Stomach (tissue), 9 donors: ENCODE results near the gene SPC24. TPM values are rescaled to one million over a fixed set of nuclear protein-coding genes. Genes with fewer than 3 reads are reported as not detected.
A peak's percentile ranks its signal among the peaks of the same experiment; 100 is the strongest.
"Not testable (repeated sequence)": the region's sequence is repeated elsewhere in the genome, so short reads cannot be mapped to it uniquely, and the experiment has no call there.

Source experiments
- DNase-seq, 2 donors: peaks; one replicate each; pipeline versions ENCODE4 v3.0.0 to v3.0.0-alpha.2; 2013 to 2019
- H3K27ac ChIP-seq, 5 donors: fragments of 200-600 bp in 4 of 5; sonication (generic) in 4 of 5; one replicate each; pipeline ENCODE4 v1.5.1; 2013 to 2019; ENCODE audit warnings: mild to moderate bottlenecking in 1 of 5, moderate library complexity in 1 of 5
- H3K27me3 ChIP-seq, 3 donors: fragments of 200-600 bp; sonication (generic); one replicate each; pipeline ENCODE4 v1.5.1; 2017 to 2019; ENCODE audit warnings: mixed run types in 1 of 3
- H3K36me3 ChIP-seq, 4 donors: fragments of 200-600 bp; sonication (generic); 1 replicate in 3 of 4; 2 replicates in 1 of 4; pipeline ENCODE4 v1.5.1; 2016 to 2019
- H3K4me1 ChIP-seq, 4 donors: fragments of 200-600 bp; sonication (generic); one replicate each; pipeline ENCODE4 v1.5.1; 2016 to 2019
- H3K4me3 ChIP-seq, 4 donors: fragments of 200-600 bp; sonication (generic) in 3 of 4; one replicate each; pipeline ENCODE4 v1.5.1; 2016 to 2019; ENCODE audit warnings: mild to moderate bottlenecking in 1 of 4
- H3K9me3 ChIP-seq, 4 donors: fragments of 200-600 bp; sonication (generic); one replicate each; pipeline ENCODE4 v1.5.1; 2016 to 2019
- CTCF ChIP-seq, 7 experiments: fragments of 450-650 bp in 4 of 7; fragments of 200-600 bp in 3 of 7; sonication (generic) in 3 of 7; IDR thresholded peaks; one replicate each; pipeline ENCODE4 v1.5.1; 2016 to 2019; ENCODE audit warnings: antibody characterized with exemption in 7 of 7, control low read depth in 2 of 7, mild to moderate bottlenecking in 1 of 7
- EP300 ChIP-seq: sonication (generic); formaldehyde crosslinking; IDR thresholded peaks from one replicate; pipeline ENCODE4 v1.6.1; 2017; ENCODE audit warnings: antibody characterized with exemption
- POLR2A ChIP-seq, 4 donors: fragments of 450-650 bp; IDR thresholded peaks; one replicate each; pipeline ENCODE4 v1.6.1; 2016; ENCODE audit warnings: antibody characterized with exemption in 4 of 4, control low read depth in 2 of 4, mild to moderate bottlenecking in 1 of 4, moderate library complexity in 1 of 4
- POLR2AphosphoS5 ChIP-seq, 3 donors: sonication (generic); formaldehyde crosslinking; IDR thresholded peaks; one replicate each; pipeline ENCODE4 v1.6.1; 2016; ENCODE audit warnings: antibody characterized with exemption in 3 of 3
- WGBS, 5 donors: extraction: QIAGEN DNeasy Blood & Tissue Kit in 3 of 5; methylation state at CpG; one replicate each; pipeline versions ENCODE4 v1.1.5 to v1.1.7; 2013 to 2018; 5-methylcytosine and 5-hydroxymethylcytosine counted together
- intact Hi-C: fragments of 100-400 bp; cut with DNase I; formaldehyde crosslinking; loops from one replicate; pipeline ENCODE4 v1.15.1; 2023; ENCODE audit warnings: low total_unique reads
- polyA plus RNA-seq, 3 donors: library from polyadenylated mRNA; stranded (reverse); fragments of 200-250 nt; gene quantifications; one replicate each; pipeline ENCODE4 v1.2.3, GENCODE V29; 2013
- total RNA-seq, 5 donors: library from RNA; depleted of rRNA; stranded (reverse); fragments of >200 nt; gene quantifications; one replicate each; pipeline versions ENCODE4 v1.1.0 to v1.2.3, GENCODE V29; 2014 to 2016
- donor health status: healthy with polysubstance abuse.
- donor health status: Bipolar disorder and iron deficiency.
- donor health status: healthy.

SPC24 gene
- total and polyA plus RNA-seq, 8 donors, result 3.7 to 20.4 (median 9.2) TPM; not detected in 2

- intact Hi-C loops, result no loop called here
- Histone ChIP-seq H3K4me1 (peaks cover 39 to 72% (median 52%) of the 10 kb centered on the region in 4 donors), H3K4me3 (no peak overlapping the region), H3K27ac (peak overlapping the region in 4 of 5 donors; percentile 52 to 94 (median 72)), H3K36me3 (peaks cover 19 to 65% (median 44%) of the 10 kb centered on the region in 4 donors), H3K27me3 (no peaks in the 10 kb centered on the region), H3K9me3 (no peaks in the 10 kb centered on the region)
- TF ChIP-seq CTCF (IDR thresholded peaks at IDR 0.05), result no peak
- 86 to 95% (median 90%) methylated on average over 4 of the region's 4 CpGs for WGBS, 5 donors
- no peak for DNase-seq
Observed at GRCh38 chr19:11181488-11181887, 25.9 kb upstream of the SPC24 start.

GRCh38 chr19:11180975-11181374, 25.4 kb upstream of the SPC24 start:
- H3K27ac ChIP-seq, result peak overlapping the region in 4 of 5 donors; percentile 61 to 94 (median 72)

GRCh38 chr19:11180346-11180745, 24.8 kb upstream of the SPC24 start:
- H3K9me3 ChIP-seq, result no peaks in the 10 kb centered on the region
- H3K27me3 ChIP-seq, result no peaks in the 10 kb centered on the region
- intact Hi-C loops, result no loop called here
- DNase-seq, result no peak
- H3K4me3 ChIP-seq, result no peak overlapping the region
- H3K36me3 ChIP-seq, result peaks cover 23 to 65% (median 48%) of the 10 kb centered on the region in 4 donors
- H3K4me1 ChIP-seq, result peaks cover 30 to 60% (median 42%) of the 10 kb centered on the region in 4 donors
- WGBS, 5 donors, result 42 to 70% (median 66%) methylated on average over 8 of the region's 8 CpGs
- peak overlapping the region in 4 of 5 donors; percentile 61 to 94 (median 72) for H3K27ac ChIP-seq
- no peak for TF ChIP-seq EP300
- TF ChIP-seq POLR2A (IDR thresholded peaks at IDR 0.05), result no peak
- TF ChIP-seq POLR2AphosphoS5 (IDR thresholded peaks at IDR 0.05), result no peak
- TF ChIP-seq CTCF (IDR thresholded peaks at IDR 0.05), result no peak

More at GRCh38 chr19:11180975-11181374, 25.4 kb upstream of the SPC24 start:
- 81 to 89% (median 87%) methylated on average over 8 of the region's 8 CpGs for WGBS, 5 donors
- peaks cover 19 to 65% (median 45%) of the 10 kb centered on the region in 4 donors for H3K36me3 ChIP-seq
- H3K4me1 ChIP-seq, result peaks cover 35 to 67% (median 48%) of the 10 kb centered on the region in 4 donors
- H3K4me3 ChIP-seq, intact Hi-C loops, H3K27me3 ChIP-seq, DNase-seq, H3K9me3 ChIP-seq: not testable (repeated sequence)

- Histone ChIP-seq H3K4me1 (peaks cover 25 to 55% (median 37%) of the 10 kb centered on the region in 4 donors), H3K27me3 (no peaks in the 10 kb centered on the region), H3K36me3 (peaks cover 28 to 65% (median 50%) of the 10 kb centered on the region in 4 donors), H3K4me3 (peak overlapping the region in 1 of 4 donors; percentile 9), H3K9me3 (no peaks in the 10 kb centered on the region), H3K27ac (peak overlapping the region in 4 of 5 donors; percentile 61 to 94 (median 72))
- no peak for DNase-seq
- intact Hi-C loops, result no loop called here
- 45 to 64% (median 56%) methylated on average over 11 of the region's 11 CpGs for WGBS, 5 donors
- TF ChIP-seq EP300 (no peak), POLR2A (IDR thresholded peaks at IDR 0.05) (no peak), CTCF (IDR thresholded peaks at IDR 0.05) (no peak), POLR2AphosphoS5 (IDR thresholded peaks at IDR 0.05) (no peak)
Observed at GRCh38 chr19:11179716-11180297, 24.2 kb upstream of the SPC24 start.

GRCh38 chr19:11179145-11179465, 23.5 kb upstream of the SPC24 start:
- H3K27me3 ChIP-seq, DNase-seq, H3K4me3 ChIP-seq, H3K9me3 ChIP-seq, intact Hi-C loops: not testable (repeated sequence)
- H3K4me1 ChIP-seq, result peaks cover 21 to 48% (median 30%) of the 10 kb centered on the region in 4 donors
- 84 to 92% (median 91%) methylated on average over 7 to 9 of the region's 9 CpGs for WGBS, 5 donors
- peaks cover 35 to 68% (median 57%) of the 10 kb centered on the region in 4 donors for H3K36me3 ChIP-seq
- peak overlapping the region in 4 of 5 donors; percentile 61 to 94 (median 72) for H3K27ac ChIP-seq
